Measurements from ENCODE around the gene SMOC2.

SMOC2 gene

GRCh38 chr6:168493976-168494375, 53.0 kb downstream of the SMOC2 start:
- DNase-seq (ENCODE audit: low spot score): no peak

DNA sequence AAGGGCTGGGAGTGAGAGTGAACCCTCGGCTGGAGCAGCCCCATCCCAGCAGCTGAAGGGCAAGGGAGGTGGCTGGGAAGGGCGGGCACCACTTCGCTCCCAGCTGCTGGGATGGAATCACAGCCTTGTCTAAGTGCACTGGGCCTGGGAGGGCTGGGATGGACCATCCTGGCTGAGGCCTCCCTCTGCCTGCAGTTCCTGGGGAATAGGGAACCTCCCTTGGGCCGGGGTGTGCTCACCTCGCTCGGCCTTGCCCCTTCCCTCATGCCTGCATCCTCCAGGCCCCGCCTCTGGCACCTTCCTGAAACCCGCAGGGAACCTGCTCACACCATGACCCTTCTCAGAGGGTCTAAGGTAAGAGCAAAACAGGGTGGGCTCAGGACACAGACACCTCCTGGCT, 53.7 kb downstream of the SMOC2 start:
- no peak for DNase-seq (ENCODE audit: low spot score)

GRCh38 chr6:168495133-168495532, 54.1 kb downstream of the SMOC2 start:
- DNase-seq (ENCODE audit: low spot score): no peak

GRCh38 chr6:168495636-168496035, 54.7 kb downstream of the SMOC2 start:
- no peak for DNase-seq (ENCODE audit: low spot score)

- DNase-seq (ENCODE audit: low spot score): no peak
These were observed 55.4 kb downstream of the SMOC2 start for GRCh38 chr6:168496139-168496996.

GRCh38 chr6:168496997-168497331, 56.0 kb downstream of the SMOC2 start:
- no peak for DNase-seq (ENCODE audit: low spot score)

- no peak for DNase-seq (ENCODE audit: low spot score)
These were observed 56.4 kb downstream of the SMOC2 start for GRCh38 chr6:168497381-168497780.

DNA sequence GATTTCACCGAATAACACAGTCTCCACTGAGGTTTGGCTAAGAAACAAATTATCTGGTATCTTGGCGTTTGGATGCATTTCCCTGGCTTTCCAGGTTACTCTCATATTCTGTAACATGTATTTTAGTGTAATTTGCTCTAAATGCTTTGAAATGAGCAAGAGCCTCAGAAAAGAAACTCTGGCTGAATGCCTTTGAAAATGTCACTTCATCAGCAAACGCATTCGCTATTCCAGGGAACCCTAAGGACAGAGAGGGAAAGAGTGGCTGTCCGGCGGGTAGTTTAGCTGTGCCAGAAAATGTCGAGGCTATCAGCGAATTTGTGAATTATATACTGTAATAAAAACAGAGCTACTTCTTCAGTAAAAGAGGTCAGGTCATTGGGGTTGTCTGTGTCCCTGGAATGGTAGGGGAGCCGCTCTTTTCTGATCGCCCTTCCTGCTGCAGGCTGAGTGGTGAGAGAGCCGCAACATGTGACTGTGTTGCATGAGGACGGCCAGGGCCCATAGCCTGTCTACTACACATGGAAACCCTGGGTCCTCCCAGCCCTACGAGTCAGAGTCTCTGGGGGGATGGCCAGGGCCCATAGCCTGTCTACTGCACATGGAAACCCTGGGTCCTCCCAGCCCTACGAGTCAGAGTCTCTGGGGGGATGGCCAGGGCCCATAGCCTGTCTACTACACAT, 57.3 kb downstream of the SMOC2 start:
- DNase-seq (ENCODE audit: low spot score): no peak

- no peak for DNase-seq (ENCODE audit: low spot score)
These were observed 58.2 kb downstream of the SMOC2 start for GRCh38 chr6:168499045-168499650.

- no peak for DNase-seq (ENCODE audit: low spot score)
These were observed 59.5 kb downstream of the SMOC2 start for GRCh38 chr6:168500519-168500918.

DNA sequence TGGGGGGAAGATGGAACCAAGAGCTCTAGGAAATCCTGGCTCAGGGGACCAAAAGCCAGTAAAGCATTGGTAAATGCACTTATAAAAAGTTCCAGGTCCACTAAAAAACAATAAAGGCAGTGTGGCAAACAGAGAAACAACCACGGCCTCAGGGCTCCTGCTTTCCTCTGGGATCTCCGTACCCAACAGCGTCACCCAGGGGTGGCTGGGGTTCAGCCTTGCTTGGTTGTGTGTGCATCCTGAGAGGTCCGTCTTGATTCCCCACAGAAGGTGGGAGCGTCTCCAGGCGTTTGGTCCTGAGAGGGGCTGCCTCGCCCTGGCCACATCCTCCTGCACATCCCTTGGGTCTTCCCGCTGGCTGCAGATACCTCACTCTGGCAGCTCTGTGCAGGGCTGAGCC, 60.6 kb downstream of the SMOC2 start:
- DNase-seq (ENCODE audit: low spot score): no peak

DNA sequence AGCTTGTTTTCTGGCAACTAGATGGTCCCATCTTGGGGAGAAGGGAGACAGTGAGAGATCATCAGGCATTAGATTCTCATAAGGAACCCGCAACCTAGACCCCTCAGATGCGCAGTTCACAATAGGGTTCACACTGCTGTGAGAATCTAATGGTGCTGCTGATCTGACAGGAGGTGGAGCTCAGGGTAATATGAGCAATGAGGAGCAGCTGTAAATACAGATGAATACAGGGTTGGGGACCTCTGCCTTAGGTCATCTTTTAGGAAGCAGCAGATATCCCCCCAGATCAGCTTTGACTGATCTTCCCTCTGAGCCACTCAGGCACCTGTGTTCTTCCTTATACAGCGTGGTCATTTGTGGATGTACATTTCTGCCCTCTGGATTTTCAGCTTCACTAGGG, 63.4 kb downstream of the SMOC2 start:
- DNase-seq (ENCODE audit: low spot score): no peak

DNA sequence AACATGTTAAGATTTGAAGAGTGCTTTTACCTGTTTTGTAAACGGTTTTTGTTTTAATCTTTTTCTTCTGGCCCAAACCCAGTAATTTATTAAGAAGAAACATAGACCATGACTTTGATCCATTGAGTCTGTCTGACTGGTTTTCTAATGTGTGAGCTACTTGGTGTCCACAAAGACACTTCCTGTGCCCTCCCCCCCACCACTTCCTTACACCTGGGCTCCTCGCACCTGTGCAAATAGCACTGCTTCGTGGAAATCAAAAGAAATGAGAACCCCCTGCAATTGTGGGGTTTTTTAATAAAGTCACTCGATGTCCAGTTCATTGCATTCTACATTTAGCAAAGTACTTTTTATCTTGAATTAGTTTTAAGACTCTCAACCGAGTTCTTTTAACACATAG, 65.5 kb downstream of the SMOC2 start:
- DNase-seq (ENCODE audit: low spot score): no peak

DNA sequence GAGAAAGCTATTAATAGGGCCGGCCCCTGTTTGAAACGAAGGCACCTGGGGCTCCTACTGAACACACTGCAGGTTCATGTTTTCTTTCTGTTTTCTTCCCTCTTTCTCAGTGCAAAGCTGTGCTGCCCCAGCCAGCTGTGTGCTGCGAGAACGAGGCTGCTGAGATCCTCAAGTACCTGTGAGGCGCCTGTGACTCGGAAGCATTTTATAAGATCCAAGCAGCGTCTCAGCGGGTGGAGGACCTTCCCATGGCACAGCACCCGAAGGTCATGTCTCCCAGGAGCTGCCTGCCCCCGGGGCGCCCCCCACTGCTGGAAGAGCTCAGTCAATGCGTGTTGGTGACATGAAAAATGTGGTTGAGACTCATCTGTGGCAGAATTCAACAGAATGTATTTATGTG, 66.3 kb downstream of the SMOC2 start:
- DNase-seq (ENCODE audit: low spot score): no peak

DNA sequence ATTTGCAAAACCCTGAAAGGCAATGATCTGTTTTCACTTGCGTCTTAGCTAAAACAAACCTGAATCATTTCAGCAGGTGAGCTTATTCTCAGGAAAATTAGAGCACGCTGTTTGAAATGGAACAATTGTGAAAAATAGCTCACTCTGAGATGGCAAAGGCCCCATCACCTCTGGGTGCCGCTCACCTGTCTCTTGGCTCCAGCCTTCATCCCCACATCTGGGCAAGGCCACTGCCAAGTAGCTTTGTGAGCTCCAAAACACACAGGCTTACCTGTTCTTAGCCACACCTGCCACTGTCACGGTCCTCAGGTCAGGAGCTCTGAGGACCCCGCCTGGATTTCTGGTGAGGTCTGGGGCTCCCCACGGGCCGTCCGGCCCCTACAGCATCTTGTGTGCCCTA, 66.7 kb downstream of the SMOC2 start:
- DNase-seq (ENCODE audit: low spot score): no peak

GRCh38 chr6:168508903-168509302, 67.9 kb downstream of the SMOC2 start:
- no peak for DNase-seq (ENCODE audit: low spot score)

DNA sequence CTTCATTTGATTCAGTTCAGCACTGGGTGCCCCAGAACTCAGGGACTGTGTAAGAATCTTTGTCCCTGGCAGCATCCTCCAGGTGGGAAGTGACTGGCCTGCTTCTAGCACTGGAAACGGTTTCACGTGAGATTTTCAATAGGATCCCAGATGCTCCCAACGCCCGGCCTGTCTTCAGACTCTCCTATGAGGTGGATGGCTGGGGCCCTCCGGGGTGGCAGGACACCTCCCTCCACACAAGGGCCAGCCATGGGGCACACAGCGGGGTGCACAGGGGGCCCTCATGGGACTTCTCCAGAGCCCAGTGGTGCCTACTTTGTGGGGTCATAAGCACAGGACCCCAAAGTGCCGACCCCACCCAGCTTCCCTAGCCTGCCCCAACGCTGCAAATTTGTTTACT, 72.8 kb downstream of the SMOC2 start:
- no peak for DNase-seq (ENCODE audit: low spot score)

- no peak for DNase-seq (ENCODE audit: low spot score)
These were observed 73.2 kb downstream of the SMOC2 start for GRCh38 chr6:168514216-168514615.

DNA sequence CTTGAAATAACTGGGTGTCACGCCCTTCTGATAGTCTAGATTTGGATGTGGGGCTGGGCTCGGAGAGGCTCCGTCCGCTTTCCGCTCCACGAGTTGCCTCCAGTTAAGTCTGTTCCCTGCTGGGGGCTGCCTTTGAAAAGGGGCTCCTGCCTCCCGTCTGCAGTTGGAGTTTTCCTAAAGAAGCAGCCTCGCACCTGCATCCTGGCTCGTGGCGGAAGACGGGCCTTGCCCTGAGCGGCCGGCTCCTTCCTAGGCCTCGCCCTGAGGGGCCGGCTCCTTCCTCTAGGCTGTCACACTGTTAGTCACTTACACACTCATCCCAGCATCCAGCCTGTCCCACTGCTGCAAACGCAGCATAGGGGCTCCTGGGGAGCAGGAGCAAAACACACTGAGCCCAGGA, 74.4 kb downstream of the SMOC2 start:
- no peak for DNase-seq (ENCODE audit: low spot score)

DNA sequence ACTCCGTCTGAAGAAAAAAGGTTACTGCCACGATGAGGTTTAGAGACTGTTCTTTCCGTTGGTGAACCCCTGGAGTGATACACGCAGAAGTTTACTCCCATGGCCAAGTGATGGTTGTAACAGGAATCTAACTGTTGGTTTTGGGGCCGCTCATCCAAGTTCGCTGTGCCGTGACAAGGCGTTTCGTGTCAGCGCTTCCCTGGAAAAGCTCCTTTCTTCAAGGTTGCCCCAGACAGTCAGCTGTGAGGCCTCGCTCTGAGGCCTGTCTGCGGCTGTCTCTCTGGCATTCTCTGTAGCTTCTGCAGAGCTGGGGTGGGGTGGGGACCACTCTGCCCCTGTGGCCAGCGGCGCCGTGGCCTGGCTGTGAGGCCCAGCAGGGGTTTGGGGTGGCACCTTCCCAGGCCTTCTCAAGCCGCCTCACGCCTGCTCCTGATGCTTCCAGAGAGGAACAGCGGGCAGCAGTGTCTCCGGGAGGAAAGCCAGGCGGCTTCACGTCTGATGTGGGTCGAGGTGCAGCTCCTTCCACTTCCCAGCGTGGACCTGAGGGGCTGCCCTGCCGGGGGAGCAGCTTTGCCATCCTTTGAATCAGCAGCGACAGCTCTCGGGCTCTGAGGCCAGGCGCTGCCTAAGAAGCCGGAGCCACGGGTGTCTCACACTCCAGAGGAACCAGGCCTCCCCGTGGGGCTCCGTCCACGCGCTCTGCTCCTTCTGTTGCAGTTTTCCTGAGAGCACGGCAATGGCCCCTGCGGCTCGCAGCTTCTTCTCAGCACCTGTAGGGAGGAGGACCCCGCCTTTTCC, 76.2 kb downstream of the SMOC2 start:
- no peak for DNase-seq (ENCODE audit: low spot score)

GRCh38 chr6:168517742-168518347, 76.9 kb downstream of the SMOC2 start:
- no peak for DNase-seq (ENCODE audit: low spot score)

GRCh38 chr6:168518348-168518745, 77.4 kb downstream of the SMOC2 start:
- no peak for DNase-seq (ENCODE audit: low spot score)

Data from RKO (cell line).